PFSK-1 (cell line): ENCODE measurements around the gene CLN6.

Experiments used
- FOXP2 ChIP-seq: optimal IDR thresholded peaks from 2 replicates; pipeline ENCODE3; 2011; ENCODE audit warnings: borderline replicate concordance, control low read depth, inconsistent platforms; ENCODE audit not compliant: insufficient read depth; ENCODE audit errors: extremely low read length, extremely low read depth
- POLR2AphosphoS5 ChIP-seq: IDR thresholded peaks from 2 replicates; pipeline ENCODE4 v1.6.1; 2012; ENCODE audit warnings: low read depth, mild to moderate bottlenecking, control low read depth, low read length, moderate library complexity
- SIN3A ChIP-seq: IDR thresholded peaks from 2 replicates; pipeline ENCODE4 v1.6.1; 2012; ENCODE audit warnings: mild to moderate bottlenecking, low read length, moderate library complexity, borderline replicate concordance; ENCODE audit not compliant: insufficient read depth
- TAF1 ChIP-seq: IDR thresholded peaks from 2 replicates; pipeline ENCODE4 v1.6.1; 2012; ENCODE audit warnings: low read length, control low read depth, borderline replicate concordance; ENCODE audit not compliant: insufficient read depth
- TF ChIP-seq, protein P1 (sequence below), 2 experiments: IDR thresholded peaks; 2 replicates each; pipeline versions ENCODE4 v1.6.1 to v1.8.0; 2011 to 2012; ENCODE audit warnings: low read depth in 2 of 2, low read length in 2 of 2, control low read depth in 1 of 2, inconsistent platforms in 1 of 2, mild to moderate bottlenecking in 1 of 2, moderate library complexity in 1 of 2; ENCODE audit not compliant: insufficient read depth in 1 of 2

The CLN6 gene

DNA sequence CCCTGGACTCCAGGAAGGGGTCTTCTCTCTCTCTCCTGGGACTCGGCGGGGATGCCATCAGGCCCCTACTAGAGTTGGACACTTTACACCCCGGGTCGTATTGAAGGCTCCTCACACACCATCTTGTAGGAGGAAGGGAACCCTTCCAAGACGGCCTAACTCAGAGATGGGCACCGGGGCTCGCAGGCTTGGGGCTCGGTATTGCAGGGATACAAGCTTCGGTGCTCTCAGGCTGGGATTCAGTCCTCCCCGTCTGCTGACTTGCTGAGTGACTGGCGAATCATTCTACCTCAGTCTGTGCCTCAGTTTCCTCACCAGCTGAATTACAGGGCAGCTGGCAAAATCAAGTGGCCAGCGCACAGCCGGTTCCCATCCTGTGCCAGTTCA is 24.0 kb downstream of the CLN6 start:
- no peak for TF ChIP-seq FOXP2
- TF ChIP-seq SIN3A: no peak
- TF ChIP-seq TAF1: no peak
- no peak for TF ChIP-seq POLR2AphosphoS5
- TF ChIP-seq, protein P1, sequence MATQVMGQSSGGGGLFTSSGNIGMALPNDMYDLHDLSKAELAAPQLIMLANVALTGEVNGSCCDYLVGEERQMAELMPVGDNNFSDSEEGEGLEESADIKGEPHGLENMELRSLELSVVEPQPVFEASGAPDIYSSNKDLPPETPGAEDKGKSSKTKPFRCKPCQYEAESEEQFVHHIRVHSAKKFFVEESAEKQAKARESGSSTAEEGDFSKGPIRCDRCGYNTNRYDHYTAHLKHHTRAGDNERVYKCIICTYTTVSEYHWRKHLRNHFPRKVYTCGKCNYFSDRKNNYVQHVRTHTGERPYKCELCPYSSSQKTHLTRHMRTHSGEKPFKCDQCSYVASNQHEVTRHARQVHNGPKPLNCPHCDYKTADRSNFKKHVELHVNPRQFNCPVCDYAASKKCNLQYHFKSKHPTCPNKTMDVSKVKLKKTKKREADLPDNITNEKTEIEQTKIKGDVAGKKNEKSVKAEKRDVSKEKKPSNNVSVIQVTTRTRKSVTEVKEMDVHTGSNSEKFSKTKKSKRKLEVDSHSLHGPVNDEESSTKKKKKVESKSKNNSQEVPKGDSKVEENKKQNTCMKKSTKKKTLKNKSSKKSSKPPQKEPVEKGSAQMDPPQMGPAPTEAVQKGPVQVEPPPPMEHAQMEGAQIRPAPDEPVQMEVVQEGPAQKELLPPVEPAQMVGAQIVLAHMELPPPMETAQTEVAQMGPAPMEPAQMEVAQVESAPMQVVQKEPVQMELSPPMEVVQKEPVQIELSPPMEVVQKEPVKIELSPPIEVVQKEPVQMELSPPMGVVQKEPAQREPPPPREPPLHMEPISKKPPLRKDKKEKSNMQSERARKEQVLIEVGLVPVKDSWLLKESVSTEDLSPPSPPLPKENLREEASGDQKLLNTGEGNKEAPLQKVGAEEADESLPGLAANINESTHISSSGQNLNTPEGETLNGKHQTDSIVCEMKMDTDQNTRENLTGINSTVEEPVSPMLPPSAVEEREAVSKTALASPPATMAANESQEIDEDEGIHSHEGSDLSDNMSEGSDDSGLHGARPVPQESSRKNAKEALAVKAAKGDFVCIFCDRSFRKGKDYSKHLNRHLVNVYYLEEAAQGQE (IDR thresholded peaks at IDR 0.05; ENCODE audit: insufficient read depth in 1 of 2, low read depth in 2 of 2, low read length in 2 of 2): no peak

DNA sequence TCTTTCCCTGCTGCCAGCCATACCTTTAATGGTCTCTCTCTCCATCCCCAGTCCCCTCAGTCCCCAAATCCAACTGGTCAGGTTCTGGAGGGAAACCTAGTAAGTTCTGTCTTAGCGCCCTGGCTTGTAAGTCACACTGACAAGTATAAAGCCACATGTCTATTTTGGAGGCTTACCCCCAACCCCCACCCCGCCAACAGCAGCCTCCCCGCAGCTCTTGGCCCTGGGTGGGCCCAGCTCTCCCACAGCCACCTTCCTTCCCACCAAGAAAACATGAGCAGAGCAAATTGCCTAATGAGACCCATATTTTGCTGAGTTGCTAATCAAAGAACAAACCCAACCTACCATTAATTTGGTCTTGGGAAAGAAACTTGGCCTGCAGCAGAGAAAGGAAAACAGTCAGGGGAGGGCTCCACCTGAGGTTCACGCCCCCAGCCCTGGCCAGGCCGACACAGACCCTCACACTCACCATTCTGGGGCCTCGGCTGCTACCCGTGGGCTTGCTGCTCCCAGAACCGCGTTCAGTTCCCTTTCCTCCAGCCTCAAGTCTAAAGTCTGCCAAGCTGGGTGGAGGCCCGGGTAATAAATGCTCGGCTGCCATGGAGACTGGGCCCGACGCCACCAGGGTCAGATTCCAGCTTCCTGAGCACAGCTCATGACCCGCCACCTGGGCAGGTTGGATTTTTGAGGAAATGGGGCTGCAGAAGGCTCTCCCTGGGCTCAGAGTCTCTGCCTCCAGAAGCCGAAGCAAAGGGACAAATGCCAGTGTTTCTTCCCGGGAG is 24.6 kb downstream of the CLN6 start, which contains the start of gene CALML4:
Gene CALML4, minus strand, starts transcription at position 557 of the 782 bp plus-strand sequence. Its CDS starts 85 bp downstream, at position 472.
- TF ChIP-seq FOXP2 (no peak), POLR2AphosphoS5 (no peak), SIN3A (no peak), TAF1 (no peak)
- TF ChIP-seq, protein P1 (IDR thresholded peaks at IDR 0.05; ENCODE audit: insufficient read depth in 1 of 2, low read depth in 2 of 2, low read length in 2 of 2): no peak

DNA sequence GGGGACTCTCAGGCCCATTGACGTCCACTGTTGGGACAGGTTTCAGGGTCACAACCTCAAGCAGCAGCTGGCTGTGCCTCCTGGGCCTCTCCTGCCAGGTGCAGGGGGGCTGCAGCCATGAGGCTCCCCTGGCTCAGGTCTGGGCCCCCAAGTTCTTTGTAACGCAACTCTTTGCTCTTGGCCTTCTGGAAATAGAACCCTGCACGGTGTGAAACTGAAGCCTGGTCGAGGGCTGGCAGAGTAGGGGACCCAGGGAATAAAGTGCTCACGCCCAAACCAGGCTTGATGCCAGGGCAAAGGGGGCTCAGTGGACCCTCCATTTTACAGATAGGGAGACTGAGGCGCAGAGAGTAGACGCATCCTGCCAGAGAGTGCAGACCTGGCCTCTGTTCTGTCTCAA is 25.2 kb downstream of the CLN6 start:
- no peak for TF ChIP-seq TAF1

DNA sequence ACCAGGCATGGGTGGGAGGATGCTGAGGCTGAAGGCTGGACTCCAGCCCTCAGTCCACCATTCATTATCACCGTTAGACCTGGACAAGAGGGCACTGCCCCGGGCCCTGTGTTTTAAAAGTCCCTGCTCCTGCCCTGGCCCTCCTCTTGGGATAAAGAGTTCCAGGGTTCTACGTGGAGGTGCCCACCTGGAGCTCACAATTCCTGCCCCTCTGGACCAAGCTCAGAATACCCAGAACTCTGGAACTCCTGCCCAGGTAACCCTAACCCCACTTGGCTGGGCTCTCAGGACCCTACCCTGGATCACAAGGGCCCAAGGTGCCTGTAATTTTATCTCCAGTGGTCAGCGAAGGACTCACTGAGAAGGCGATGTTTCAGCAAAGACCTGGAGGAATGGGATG is 25.6 kb downstream of the CLN6 start:
- TF ChIP-seq, protein P1 (IDR thresholded peaks at IDR 0.05; ENCODE audit: insufficient read depth in 1 of 2, low read depth in 2 of 2, low read length in 2 of 2): no peak
- TF ChIP-seq TAF1 (no peak), POLR2AphosphoS5 (no peak)

DNA sequence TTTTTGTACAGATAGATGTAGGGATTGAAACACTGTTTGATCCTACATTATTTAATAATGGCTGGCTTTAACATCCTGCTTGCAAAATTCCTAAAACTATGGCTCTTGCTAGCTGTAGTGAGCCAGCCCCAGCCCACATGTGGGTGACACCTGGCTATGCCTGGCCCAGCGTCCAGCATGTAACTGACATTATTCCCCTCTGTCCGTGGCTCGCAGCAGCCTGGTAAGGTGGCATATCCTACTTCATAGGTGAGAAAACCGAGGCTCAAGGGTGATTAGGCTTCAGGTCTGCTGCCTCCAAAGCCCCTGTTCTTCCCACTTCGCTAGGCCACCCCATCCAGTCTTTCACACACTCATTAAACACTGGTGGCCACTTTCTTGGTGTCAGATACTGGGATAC is 26.0 kb downstream of the CLN6 start:
- no peak for TF ChIP-seq TAF1
- no peak for TF ChIP-seq FOXP2
- no peak for TF ChIP-seq SIN3A
- no peak for TF ChIP-seq POLR2AphosphoS5
- TF ChIP-seq, protein P1 (IDR thresholded peaks at IDR 0.05; ENCODE audit: insufficient read depth in 1 of 2, low read depth in 2 of 2, low read length in 2 of 2): no peak
